HepG2 (cell line): ENCODE results near the gene TTYH1. TPM values are rescaled to one million over a fixed set of nuclear protein-coding genes. Genes with fewer than 3 reads are reported as not detected.

Experiments
- CBX2 ChIP-seq, 2 experiments: fragments of 200-600 bp in 1 of 2; sonication (generic); formaldehyde crosslinking in 1 of 2; IDR thresholded peaks; 2 replicates each; pipeline versions ENCODE4 v1.7.0 to v1.8.1; 2018 to 2022; ENCODE audit warnings: low read depth in 2 of 2, low read length in 1 of 2, mild to moderate bottlenecking in 1 of 2, missing genetic modification reagents in 1 of 2
- HOXA3 ChIP-seq: sonication (generic); formaldehyde crosslinking; IDR thresholded peaks from 2 replicates; pipeline ENCODE4 v1.5.0; 2020; ENCODE audit warnings: missing genetic modification reagents
- KAT2B ChIP-seq: fragments of 150-350 bp; IDR thresholded peaks from 2 replicates; pipeline ENCODE4 v1.6.1; 2014; ENCODE audit warnings: low read depth, low read length, borderline replicate concordance
- KMT2A ChIP-seq: sonication (generic); formaldehyde crosslinking; IDR thresholded peaks from 2 replicates; pipeline ENCODE4 v1.4.0; 2020; ENCODE audit warnings: missing genetic modification reagents
- KMT2B ChIP-seq: IDR thresholded peaks from 2 replicates; pipeline ENCODE4 v1.6.1; 2016; ENCODE audit warnings: missing genetic modification reagents, missing compliant biosample characterization
- MAFK ChIP-seq, 2 experiments: IDR thresholded peaks in 1 of 2; conservative IDR thresholded peaks in 1 of 2; 2 replicates each; pipeline ENCODE4 v1.6.1; 2011; ENCODE audit warnings: improper control_type of control experiment in 2 of 2, low read length in 2 of 2
- POLR2A ChIP-seq, 2 experiments: IDR thresholded peaks; 2 replicates each; pipeline ENCODE4 v1.6.1; 2011; ENCODE audit warnings: low read depth in 2 of 2, low read length in 2 of 2, mild to moderate bottlenecking in 1 of 2, moderate library complexity in 1 of 2; ENCODE audit not compliant: insufficient read depth in 1 of 2
- SIN3A ChIP-seq: IDR thresholded peaks from 2 replicates; pipeline ENCODE4 v1.6.1; 2011; ENCODE audit warnings: low read depth, mild to moderate bottlenecking, control low read depth, low read length, borderline replicate concordance
- SIX4 ChIP-seq: sonication (generic); formaldehyde crosslinking; IDR thresholded peaks from 2 replicates; pipeline ENCODE4 v1.4.0; 2020; ENCODE audit warnings: missing genetic modification reagents
- SMARCC2 ChIP-seq: fragments of 450-650 bp; IDR thresholded peaks from 2 replicates; pipeline ENCODE4 v1.6.1; 2017; ENCODE audit warnings: antibody characterized with exemption, mild to moderate bottlenecking
- SOX13 ChIP-seq, 3 experiments: fragments of 450-650 bp in 1 of 3; sonication (generic) in 1 of 3; formaldehyde crosslinking in 1 of 3; IDR thresholded peaks in 2 of 3; conservative IDR thresholded peaks in 1 of 3; 2 replicates each; pipeline versions ENCODE4 v1.5.0 to v1.6.1; 2016 to 2020; ENCODE audit warnings: antibody characterized with exemption in 1 of 3, mild to moderate bottlenecking in 1 of 3, missing compliant biosample characterization in 1 of 3, missing genetic modification reagents in 1 of 3, moderate library complexity in 1 of 3
- SP4 ChIP-seq: sonication (generic); formaldehyde crosslinking; IDR thresholded peaks from 2 replicates; pipeline ENCODE4 v1.8.1; 2023; ENCODE audit warnings: mild to moderate bottlenecking, missing genetic modification reagents
- TRIM24 ChIP-seq: sonication (generic); formaldehyde crosslinking; IDR thresholded peaks from 2 replicates; pipeline ENCODE4 v1.8.0; 2022; ENCODE audit warnings: mild to moderate bottlenecking, missing genetic modification reagents
- ZMAT3 ChIP-seq: sonication (generic); formaldehyde crosslinking; conservative IDR thresholded peaks from 2 replicates; pipeline ENCODE4 v1.7.0; 2021; ENCODE audit warnings: missing genetic modification reagents
- ZNF367 ChIP-seq: sonication (generic); formaldehyde crosslinking; IDR thresholded peaks from 2 replicates; pipeline ENCODE4 v1.4.0; 2020; ENCODE audit warnings: missing genetic modification reagents, borderline replicate concordance
- ZNF792 ChIP-seq: IDR thresholded peaks from 2 replicates; pipeline ENCODE4 v1.6.1; 2016
- ZNF841 ChIP-seq: sonication (generic); formaldehyde crosslinking; IDR thresholded peaks from 2 replicates; pipeline ENCODE4 v1.8.1; 2023; ENCODE audit warnings: missing genetic modification reagents, borderline replicate concordance
- polyA plus RNA-seq, 8 experiments: library from polyadenylated mRNA; depleted of rRNA in 3 of 8; stranded (reverse) in 7 of 8; unstranded in 1 of 8; fragments of >200 nt; fragmentation: Illumina TruSeq in 4 of 8; extraction: Trizol in 4 of 8; gene quantifications; 2 replicates each; pipeline versions ENCODE4 v1.2.1 to v1.2.3, GENCODE V29; 2011 to 2016; ENCODE audit warnings: low read depth in 4 of 8, missing spikeins in 1 of 8, mixed read lengths in 1 of 8; ENCODE audit not compliant: insufficient read depth in 1 of 8
- total RNA-seq, 5 experiments: library from RNA; depleted of rRNA; stranded (reverse); fragments of >200 nt; fragmentation: Illumina TruSeq; extraction: Trizol; gene quantifications; 2 replicates each; pipeline ENCODE4 v1.2.3, GENCODE V29; 2016; ENCODE audit warnings: low read depth in 1 of 5
- TF ChIP-seq, protein P1 (sequence below): sonication (generic); formaldehyde crosslinking; conservative IDR thresholded peaks from 2 replicates; pipeline ENCODE4 v1.4.0; 2020; ENCODE audit warnings: mild to moderate bottlenecking, missing genetic modification reagents, moderate library complexity
- TF ChIP-seq, protein P2 (sequence below): sonication (generic); formaldehyde crosslinking; IDR thresholded peaks from 2 replicates; pipeline ENCODE4 v1.8.0; 2022; ENCODE audit warnings: mild to moderate bottlenecking, missing genetic modification reagents; ENCODE audit not compliant: insufficient replicate concordance
- TF ChIP-seq, protein P3 (sequence below): sonication (generic); formaldehyde crosslinking; IDR thresholded peaks from 2 replicates; pipeline ENCODE4 v1.4.0; 2020; ENCODE audit warnings: missing genetic modification reagents, mild to moderate bottlenecking, borderline replicate concordance

Gene TTYH1
- total and polyA plus RNA-seq, 2 of the 13 experiments (the other 11 are each of a cell fraction or from before 2014, with no cell fraction given) = 6.9 to 19.9 TPM

DNA sequence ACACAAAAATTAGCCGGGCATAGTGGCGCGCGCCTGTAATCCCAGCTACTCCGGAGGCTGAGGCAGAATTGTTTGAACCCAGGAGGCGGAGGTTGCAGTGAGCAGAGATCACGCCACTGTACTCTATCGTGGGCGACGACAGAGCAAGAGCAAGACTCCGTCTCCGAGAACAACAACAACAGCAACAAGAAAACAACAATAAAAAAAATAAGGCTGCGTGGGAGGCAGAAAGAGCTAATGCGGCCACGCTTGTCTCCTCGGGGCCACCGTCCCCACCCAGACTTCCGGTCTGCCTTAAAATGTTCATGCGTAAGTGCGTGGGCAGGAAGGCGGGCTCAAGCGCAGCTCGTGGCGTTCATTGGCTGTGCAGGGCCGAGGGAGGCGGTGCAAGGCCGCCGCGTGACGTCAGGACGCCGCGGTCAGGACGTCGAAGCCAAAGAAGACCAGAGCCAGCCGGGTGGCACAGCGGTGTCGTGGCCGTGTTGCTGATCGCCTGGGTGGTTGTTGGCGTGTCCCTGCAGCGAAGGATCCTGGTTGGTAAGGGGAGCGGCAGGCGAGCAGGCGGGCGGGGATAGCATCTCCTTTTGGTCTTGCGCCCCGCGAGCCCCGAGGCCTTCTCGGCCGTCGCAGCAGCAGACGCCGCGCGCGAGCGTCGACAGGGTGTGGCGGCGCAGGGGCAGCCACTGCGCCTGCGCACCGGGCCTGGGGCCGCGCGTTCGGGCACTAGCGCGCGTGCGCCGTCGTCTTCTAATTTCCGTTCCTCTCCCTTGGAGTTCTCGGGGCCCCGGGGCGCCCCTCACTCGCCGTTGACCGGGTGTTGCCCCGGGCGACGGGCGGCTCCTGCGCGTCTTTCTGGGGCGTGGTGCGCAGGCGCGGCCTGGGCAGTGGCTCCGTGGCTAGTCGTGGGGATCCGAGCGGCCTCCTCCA is 33.8 kb downstream of the TTYH1 start, which contains the start of gene LENG8 (continued):
- TF ChIP-seq SIN3A (peak; percentile 90; the same call in 1 of the 2 replicates), MAFK (conservative IDR thresholded peaks at IDR 0.05 in 1 of 2, IDR thresholded peaks at IDR 0.05 in 1 of 2; ENCODE audit: low read length in 2 of 2) (no peak), HOXA3 (CRISPR knock-in tag) (peak; percentile 95), SOX13 (IDR thresholded peaks at IDR 0.05) (no peak), SOX13 (CRISPR knock-in tag; conservative IDR thresholded peaks at IDR 0.05 in 1 of 2, IDR thresholded peaks at IDR 0.05 in 1 of 2) (peak in 1 of 2 experiments; percentile 13; a peak in 1 of 4 replicates), ZNF367 (0 out of 2 replicates have a peak, but pooled peaks have one; percentile 28), TRIM24 (no peak), KMT2B (CRISPR knock-in tag) (peak; percentile 79), ZMAT3 (peak; percentile 94), SMARCC2 (no peak), ZNF792 (peak; percentile 77; the same call in 1 of the 2 replicates), SP4 (CRISPR knock-in tag) (peak; percentile 87), KAT2B (no peak), CBX2 (IDR thresholded peaks at IDR 0.05; ENCODE audit: low read depth, low read length) (no peak), CBX2 (CRISPR knock-in tag; IDR thresholded peaks at IDR 0.05; ENCODE audit: low read depth) (no peak), ZNF841 (CRISPR knock-in tag) (no peak), KMT2A (CRISPR knock-in tag) (peak; percentile 66; the same call in 1 of the 2 replicates), SIX4 (peak; percentile 48; the same call in 1 of the 2 replicates), POLR2A (IDR thresholded peaks at IDR 0.05; ENCODE audit: insufficient read depth in 1 of 2, low read depth in 2 of 2, low read length in 2 of 2) (peak; percentile 94 to 99)
- TF ChIP-seq, protein P1, sequence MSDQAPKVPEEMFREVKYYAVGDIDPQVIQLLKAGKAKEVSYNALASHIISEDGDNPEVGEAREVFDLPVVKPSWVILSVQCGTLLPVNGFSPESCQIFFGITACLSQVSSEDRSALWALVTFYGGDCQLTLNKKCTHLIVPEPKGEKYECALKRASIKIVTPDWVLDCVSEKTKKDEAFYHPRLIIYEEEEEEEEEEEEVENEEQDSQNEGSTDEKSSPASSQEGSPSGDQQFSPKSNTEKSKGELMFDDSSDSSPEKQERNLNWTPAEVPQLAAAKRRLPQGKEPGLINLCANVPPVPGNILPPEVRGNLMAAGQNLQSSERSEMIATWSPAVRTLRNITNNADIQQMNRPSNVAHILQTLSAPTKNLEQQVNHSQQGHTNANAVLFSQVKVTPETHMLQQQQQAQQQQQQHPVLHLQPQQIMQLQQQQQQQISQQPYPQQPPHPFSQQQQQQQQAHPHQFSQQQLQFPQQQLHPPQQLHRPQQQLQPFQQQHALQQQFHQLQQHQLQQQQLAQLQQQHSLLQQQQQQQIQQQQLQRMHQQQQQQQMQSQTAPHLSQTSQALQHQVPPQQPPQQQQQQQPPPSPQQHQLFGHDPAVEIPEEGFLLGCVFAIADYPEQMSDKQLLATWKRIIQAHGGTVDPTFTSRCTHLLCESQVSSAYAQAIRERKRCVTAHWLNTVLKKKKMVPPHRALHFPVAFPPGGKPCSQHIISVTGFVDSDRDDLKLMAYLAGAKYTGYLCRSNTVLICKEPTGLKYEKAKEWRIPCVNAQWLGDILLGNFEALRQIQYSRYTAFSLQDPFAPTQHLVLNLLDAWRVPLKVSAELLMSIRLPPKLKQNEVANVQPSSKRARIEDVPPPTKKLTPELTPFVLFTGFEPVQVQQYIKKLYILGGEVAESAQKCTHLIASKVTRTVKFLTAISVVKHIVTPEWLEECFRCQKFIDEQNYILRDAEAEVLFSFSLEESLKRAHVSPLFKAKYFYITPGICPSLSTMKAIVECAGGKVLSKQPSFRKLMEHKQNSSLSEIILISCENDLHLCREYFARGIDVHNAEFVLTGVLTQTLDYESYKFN = 0 out of 2 replicates have a peak, but pooled peaks have one; percentile 39
- TF ChIP-seq, protein P2, sequence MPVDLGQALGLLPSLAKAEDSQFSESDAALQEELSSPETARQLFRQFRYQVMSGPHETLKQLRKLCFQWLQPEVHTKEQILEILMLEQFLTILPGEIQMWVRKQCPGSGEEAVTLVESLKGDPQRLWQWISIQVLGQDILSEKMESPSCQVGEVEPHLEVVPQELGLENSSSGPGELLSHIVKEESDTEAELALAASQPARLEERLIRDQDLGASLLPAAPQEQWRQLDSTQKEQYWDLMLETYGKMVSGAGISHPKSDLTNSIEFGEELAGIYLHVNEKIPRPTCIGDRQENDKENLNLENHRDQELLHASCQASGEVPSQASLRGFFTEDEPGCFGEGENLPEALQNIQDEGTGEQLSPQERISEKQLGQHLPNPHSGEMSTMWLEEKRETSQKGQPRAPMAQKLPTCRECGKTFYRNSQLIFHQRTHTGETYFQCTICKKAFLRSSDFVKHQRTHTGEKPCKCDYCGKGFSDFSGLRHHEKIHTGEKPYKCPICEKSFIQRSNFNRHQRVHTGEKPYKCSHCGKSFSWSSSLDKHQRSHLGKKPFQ (CRISPR knock-in tag) = peak; percentile 66
- TF ChIP-seq, protein P3, sequence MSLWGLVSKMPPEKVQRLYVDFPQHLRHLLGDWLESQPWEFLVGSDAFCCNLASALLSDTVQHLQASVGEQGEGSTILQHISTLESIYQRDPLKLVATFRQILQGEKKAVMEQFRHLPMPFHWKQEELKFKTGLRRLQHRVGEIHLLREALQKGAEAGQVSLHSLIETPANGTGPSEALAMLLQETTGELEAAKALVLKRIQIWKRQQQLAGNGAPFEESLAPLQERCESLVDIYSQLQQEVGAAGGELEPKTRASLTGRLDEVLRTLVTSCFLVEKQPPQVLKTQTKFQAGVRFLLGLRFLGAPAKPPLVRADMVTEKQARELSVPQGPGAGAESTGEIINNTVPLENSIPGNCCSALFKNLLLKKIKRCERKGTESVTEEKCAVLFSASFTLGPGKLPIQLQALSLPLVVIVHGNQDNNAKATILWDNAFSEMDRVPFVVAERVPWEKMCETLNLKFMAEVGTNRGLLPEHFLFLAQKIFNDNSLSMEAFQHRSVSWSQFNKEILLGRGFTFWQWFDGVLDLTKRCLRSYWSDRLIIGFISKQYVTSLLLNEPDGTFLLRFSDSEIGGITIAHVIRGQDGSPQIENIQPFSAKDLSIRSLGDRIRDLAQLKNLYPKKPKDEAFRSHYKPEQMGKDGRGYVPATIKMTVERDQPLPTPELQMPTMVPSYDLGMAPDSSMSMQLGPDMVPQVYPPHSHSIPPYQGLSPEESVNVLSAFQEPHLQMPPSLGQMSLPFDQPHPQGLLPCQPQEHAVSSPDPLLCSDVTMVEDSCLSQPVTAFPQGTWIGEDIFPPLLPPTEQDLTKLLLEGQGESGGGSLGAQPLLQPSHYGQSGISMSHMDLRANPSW (CRISPR knock-in tag) = no peak
